Panc1 (cell line): Measurements from ENCODE around the gene EIF2D.
"Not testable (repeated sequence)": the region's sequence is repeated elsewhere in the genome, so short reads cannot be mapped to it uniquely, and the experiment has no call there.

Experiments used
- CTCF ChIP-seq: fragments of 450-650 bp; IDR thresholded peaks from 2 replicates; pipeline ENCODE4 v1.5.1; 2017; ENCODE audit warnings: mild to moderate bottlenecking
- POLR2AphosphoS5 ChIP-seq: IDR thresholded peaks from 2 replicates; pipeline ENCODE4 v1.6.1; 2012; ENCODE audit warnings: mild to moderate bottlenecking, low read depth, low read length, moderate library complexity
- SIN3A ChIP-seq: IDR thresholded peaks from 2 replicates; pipeline ENCODE4 v1.6.1; 2012; ENCODE audit warnings: low read depth, mild to moderate bottlenecking, low read length, moderate library complexity, borderline replicate concordance; ENCODE audit not compliant: insufficient read depth
- TCF7L2 ChIP-seq: IDR thresholded peaks from 2 replicates; pipeline ENCODE4 v1.6.1; 2011; ENCODE audit warnings: mild to moderate bottlenecking, low read depth, low read length, inconsistent platforms

DNA sequence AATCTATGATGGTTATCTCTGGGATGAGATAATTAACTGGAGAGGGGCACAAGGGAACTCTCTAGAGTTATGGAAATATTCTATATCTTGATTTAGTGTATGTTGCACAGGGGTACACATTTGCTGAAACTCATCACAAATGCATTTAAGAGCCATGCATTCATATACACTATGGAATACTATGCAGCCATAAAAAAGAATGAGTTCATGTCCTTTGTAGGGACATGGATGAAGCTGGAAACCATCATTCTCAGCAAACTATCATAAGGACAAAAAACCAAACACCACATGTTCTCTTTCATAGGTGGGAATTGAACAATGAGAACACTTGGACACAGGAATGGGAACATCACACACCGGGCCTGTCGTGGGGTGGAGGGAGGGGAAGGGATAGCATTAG is 14.1 kb upstream of the EIF2D start:
- TF ChIP-seq CTCF, POLR2AphosphoS5, TCF7L2, SIN3A: not testable (repeated sequence)
